ENCODE data around the gene GTF2H4. TPM values are rescaled to one million over a fixed set of nuclear protein-coding genes. Genes with fewer than 3 reads are reported as not detected.

Gene GTF2H4
- total RNA-seq, 1 donor, result 10.9 TPM

DNA sequence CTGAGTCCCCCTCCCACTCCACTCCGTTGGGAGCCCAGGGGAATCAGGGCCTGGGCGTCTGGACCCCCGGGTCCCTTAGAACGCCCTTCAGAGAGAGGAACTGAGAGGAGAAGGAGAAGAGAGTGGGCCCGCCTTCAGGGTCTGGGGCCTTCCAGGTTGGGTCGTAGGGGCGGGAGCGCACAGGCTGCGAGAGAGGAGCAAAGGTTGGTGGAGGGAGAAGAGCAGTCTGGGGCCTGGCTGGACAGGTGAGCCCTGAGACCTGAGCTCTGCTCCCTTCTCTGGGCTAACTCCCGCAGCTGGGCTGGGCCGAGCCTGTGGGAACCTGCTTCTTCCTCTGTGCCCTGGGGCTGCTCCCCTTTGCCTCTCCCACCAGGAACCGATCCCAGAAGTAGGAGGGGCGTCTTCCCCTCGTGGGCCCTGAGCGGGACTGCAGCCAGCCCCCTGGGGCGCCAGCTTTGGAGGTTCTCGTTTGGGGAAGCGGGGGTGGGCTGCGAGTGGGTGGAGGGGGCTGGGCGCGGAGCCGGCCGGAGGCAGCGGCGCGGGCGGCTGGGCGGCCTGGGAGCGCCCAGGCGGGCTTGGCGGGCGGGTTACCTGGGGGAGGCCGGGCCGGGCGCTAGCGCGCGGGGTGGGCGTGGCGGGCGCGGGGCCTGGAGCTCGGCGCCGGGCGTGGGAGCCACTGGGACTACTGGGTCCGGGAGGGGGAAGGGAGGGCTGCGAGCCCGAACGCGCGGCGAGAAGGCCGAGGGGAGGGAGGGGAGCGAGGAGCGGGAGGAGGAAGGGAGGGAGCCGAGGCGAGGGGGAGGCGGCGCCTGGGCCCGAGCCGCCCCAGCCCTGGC is 24.1 kb upstream of the GTF2H4 start, which contains the start of gene DDR1:
DDR1 (plus strand) TSS at position 835 of the 836 bp plus-strand sequence. CDS start 4,211 bp downstream, outside the sequence.
- Histone ChIP-seq H2AFZ (ENCODE audit: low read length) (peak within 1 kb of the TSS; percentile 73), H4K20me1 (ENCODE audit: insufficient read depth, low read length) (peaks cover 5% of the 10 kb centered on the region), H3K27me3 (ENCODE audit: insufficient read depth, low read length) (no peaks in the 10 kb centered on the region), H3K79me2 (ENCODE audit: insufficient read depth, low read length) (peaks cover 21% of the 10 kb centered on the region), H3K9me3 (ENCODE audit: low read depth, low read length) (no peaks in the 10 kb centered on the region), H3K4me1 (ENCODE audit: insufficient read depth, low read length) (peaks cover 43% of the 10 kb centered on the region), H3K4me3 (ENCODE audit: insufficient read depth, low read length) (peak within 1 kb of the TSS; percentile 79), H3K4me2 (ENCODE audit: insufficient read depth, low read length) (peak within 1 kb of the TSS; percentile 96), H3K36me3 (ENCODE audit: insufficient read depth, low read length) (no peaks in the 10 kb centered on the region), H3K27ac (ENCODE audit: low read depth, low read length) (peak within 1 kb of the TSS; percentile 32)
- peak; percentile 98 for DNase-seq (ENCODE audit: insufficient read length, low spot score, missing footprints)
- TF ChIP-seq CTCF (IDR thresholded peaks at IDR 0.05; ENCODE audit: extremely low read depth, low read depth, low read length), result no peak

DNA sequence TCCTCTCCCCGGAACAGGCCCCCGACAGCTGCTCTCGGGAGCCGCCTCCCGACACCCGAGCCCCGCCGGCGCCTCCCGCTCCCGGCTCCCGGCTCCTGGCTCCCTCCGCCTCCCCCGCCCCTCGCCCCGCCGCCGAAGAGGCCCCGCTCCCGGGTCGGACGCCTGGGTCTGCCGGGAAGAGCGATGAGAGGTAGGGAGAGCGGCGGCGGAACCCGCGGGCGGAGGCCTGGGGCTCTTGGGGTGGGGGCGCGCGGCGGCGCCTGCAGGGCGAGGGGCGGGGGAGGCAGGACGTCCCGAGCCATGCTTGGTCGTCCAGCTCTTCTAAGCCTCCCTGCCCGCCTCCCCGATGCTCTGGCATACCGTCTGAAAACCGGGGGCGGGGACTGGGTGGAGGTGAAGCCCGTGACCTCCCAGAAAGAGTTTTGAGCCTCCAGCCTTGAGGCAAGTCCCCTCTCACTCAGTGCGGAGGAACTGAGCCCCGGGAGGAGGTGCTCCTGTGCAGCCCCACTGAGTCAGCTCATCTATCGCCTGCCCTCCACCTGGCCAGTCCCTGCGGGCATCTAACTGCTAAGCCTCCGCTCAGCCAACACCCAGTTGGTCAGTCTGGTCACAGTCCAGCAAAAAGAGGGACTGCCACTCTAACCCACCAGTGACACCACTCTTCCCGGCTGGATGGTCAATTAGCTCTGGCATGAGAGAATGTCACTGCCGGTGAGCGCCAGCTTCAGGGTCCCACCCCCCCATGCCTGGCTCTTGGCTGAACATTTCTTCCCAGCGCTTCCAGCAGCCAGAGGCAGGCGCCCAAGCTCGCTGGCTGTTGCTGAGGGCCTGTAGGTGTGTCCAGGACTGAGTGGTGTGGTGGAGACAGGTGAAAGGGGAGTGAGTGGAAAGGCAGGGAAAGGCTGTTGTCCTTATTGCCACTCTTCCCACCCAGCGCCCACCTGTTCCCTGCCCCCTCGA is 23.2 kb upstream of the GTF2H4 start:
- H3K4me1 ChIP-seq (ENCODE audit: insufficient read depth, low read length), result peaks cover 44% of the 10 kb centered on the region
- peaks cover 7% of the 10 kb centered on the region for H4K20me1 ChIP-seq (ENCODE audit: insufficient read depth, low read length)
- peak overlapping the region; percentile 73 for H2AFZ ChIP-seq (ENCODE audit: low read length)
- H3K27ac ChIP-seq (ENCODE audit: low read depth, low read length), result peak overlapping the region; percentile 32
- H3K27me3 ChIP-seq (ENCODE audit: insufficient read depth, low read length), result no peaks in the 10 kb centered on the region
- H3K79me2 ChIP-seq (ENCODE audit: insufficient read depth, low read length), result peaks cover 21% of the 10 kb centered on the region
- peak; percentile 94 for DNase-seq (ENCODE audit: insufficient read length, low spot score, missing footprints)
- H3K4me2 ChIP-seq (ENCODE audit: insufficient read depth, low read length), result peak overlapping the region; percentile 96
- no peak for TF ChIP-seq CTCF (IDR thresholded peaks at IDR 0.05; ENCODE audit: extremely low read depth, low read depth, low read length)
- H3K4me3 ChIP-seq (ENCODE audit: insufficient read depth, low read length), result peak overlapping the region; percentile 79
- no peaks in the 10 kb centered on the region for H3K9me3 ChIP-seq (ENCODE audit: low read depth, low read length)
- H3K36me3 ChIP-seq (ENCODE audit: insufficient read depth, low read length), result no peaks in the 10 kb centered on the region

DNA sequence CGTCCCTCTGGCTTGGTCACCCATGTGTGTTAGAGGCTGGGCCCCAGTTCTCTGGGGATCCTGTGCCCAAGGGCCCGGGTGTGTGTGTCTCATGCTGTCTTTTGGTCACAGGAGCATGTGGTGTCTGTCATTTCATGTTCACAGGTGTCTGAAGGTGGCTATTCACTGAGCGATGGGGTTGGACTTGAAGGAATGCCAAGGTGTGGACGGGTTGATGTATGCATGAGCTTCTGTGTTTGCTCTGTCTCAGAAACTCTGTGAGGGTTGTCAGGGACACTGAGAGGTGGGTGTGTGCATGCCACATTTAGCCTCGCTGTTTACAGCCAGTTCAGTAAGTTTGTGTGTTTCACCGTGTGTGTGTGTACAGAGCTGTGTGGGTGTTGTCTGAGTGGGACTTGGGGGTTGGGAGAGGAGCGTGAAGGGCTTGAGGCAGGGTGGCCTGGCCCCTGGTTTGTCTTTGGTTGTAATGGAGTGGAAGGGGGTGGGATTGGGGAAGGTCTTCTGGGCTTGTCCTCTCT is 22.5 kb upstream of the GTF2H4 start:
- peaks cover 44% of the 10 kb centered on the region for H3K4me1 ChIP-seq (ENCODE audit: insufficient read depth, low read length)
- no peaks in the 10 kb centered on the region for H3K9me3 ChIP-seq (ENCODE audit: low read depth, low read length)
- peak overlapping the region; percentile 3 for H3K27ac ChIP-seq (ENCODE audit: low read depth, low read length)
- no peaks in the 10 kb centered on the region for H3K36me3 ChIP-seq (ENCODE audit: insufficient read depth, low read length)
- no peaks in the 10 kb centered on the region for H3K27me3 ChIP-seq (ENCODE audit: insufficient read depth, low read length)
- peaks cover 21% of the 10 kb centered on the region for H3K79me2 ChIP-seq (ENCODE audit: insufficient read depth, low read length)
- no peak for TF ChIP-seq CTCF (IDR thresholded peaks at IDR 0.05; ENCODE audit: extremely low read depth, low read depth, low read length)
- peak overlapping the region; percentile 79 for H3K4me3 ChIP-seq (ENCODE audit: insufficient read depth, low read length)
- H2AFZ ChIP-seq (ENCODE audit: low read length), result peak overlapping the region; percentile 54
- DNase-seq (ENCODE audit: insufficient read length, low spot score, missing footprints), result peak; percentile 85
- peak overlapping the region; percentile 96 for H3K4me2 ChIP-seq (ENCODE audit: insufficient read depth, low read length)
- peaks cover 7% of the 10 kb centered on the region for H4K20me1 ChIP-seq (ENCODE audit: insufficient read depth, low read length)
